Erythroblast (primary cell): ENCODE data around the gene OPRD1.

Experiments
- GATA1 ChIP-seq: IDR thresholded peaks from 2 replicates; pipeline ENCODE4 v1.6.1; 2011; ENCODE audit warnings: low read depth, mild to moderate bottlenecking, control low read depth, low read length, moderate library complexity
- POLR2A ChIP-seq: IDR thresholded peaks from 2 replicates; pipeline ENCODE4 v1.6.1; 2011; ENCODE audit warnings: mild to moderate bottlenecking, low read length

GRCh38 chr1:28917757-28918118 is 105.8 kb downstream of the OPRD1 start:
- TF ChIP-seq POLR2A: no peak
- TF ChIP-seq GATA1: no peak
